ENCODE data around the gene GRIN2A.

GRIN2A gene

DNA sequence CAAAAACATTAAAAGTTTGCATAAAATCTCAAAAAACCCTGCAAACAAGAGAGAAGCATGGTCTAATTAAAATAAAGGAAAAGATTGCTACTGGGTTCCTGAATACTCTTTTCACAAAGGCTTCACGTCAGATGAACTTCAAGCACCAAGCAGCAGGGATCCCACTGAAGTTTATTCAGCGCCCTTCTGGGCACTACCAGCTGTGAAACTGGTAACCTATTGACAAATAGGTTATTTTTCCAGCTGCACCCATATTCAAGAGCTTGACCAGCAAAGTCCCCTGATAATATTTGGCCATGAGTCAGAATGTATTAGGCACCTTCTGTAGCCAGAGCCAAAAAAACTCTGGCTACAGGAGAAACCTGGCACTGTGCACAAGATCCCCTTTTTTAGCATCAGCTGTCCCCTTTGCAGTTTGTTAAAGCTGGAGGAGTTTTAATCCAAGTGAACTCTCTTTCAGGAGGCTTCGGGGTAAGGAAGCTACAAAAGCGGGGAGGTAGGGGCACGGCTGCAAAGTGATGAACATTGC, 60.3 kb downstream of the GRIN2A start:
- no peak overlapping the region for H3K4me3 ChIP-seq (ENCODE audit: low read depth, low read length)
- TF ChIP-seq, protein P1, sequence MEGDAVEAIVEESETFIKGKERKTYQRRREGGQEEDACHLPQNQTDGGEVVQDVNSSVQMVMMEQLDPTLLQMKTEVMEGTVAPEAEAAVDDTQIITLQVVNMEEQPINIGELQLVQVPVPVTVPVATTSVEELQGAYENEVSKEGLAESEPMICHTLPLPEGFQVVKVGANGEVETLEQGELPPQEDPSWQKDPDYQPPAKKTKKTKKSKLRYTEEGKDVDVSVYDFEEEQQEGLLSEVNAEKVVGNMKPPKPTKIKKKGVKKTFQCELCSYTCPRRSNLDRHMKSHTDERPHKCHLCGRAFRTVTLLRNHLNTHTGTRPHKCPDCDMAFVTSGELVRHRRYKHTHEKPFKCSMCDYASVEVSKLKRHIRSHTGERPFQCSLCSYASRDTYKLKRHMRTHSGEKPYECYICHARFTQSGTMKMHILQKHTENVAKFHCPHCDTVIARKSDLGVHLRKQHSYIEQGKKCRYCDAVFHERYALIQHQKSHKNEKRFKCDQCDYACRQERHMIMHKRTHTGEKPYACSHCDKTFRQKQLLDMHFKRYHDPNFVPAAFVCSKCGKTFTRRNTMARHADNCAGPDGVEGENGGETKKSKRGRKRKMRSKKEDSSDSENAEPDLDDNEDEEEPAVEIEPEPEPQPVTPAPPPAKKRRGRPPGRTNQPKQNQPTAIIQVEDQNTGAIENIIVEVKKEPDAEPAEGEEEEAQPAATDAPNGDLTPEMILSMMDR (IDR thresholded peaks at IDR 0.05; ENCODE audit: low read depth, low read length): no peak

DNA sequence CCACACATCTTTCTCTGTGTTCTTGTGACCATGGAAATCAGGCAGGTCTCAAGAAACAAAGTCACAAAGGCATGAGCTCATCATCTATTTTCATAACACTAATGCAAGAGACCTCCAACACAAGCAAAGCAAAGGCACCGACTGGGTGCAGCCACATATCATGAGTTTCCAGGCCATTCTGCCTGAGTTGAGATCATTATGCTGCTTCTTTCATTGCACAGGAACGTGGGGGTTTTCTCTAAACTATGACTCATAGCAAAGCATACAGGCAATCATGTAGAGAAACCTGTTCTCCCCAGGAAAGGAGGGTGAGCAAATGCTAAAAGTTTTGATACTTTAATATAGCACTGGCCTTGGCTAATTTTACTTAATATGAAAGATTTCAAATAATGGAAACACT, 60.7 kb downstream of the GRIN2A start:
- TF ChIP-seq, protein P1 (IDR thresholded peaks at IDR 0.05; ENCODE audit: low read depth, low read length): no peak
- H3K4me3 ChIP-seq (ENCODE audit: low read depth, low read length): no peak overlapping the region

DNA sequence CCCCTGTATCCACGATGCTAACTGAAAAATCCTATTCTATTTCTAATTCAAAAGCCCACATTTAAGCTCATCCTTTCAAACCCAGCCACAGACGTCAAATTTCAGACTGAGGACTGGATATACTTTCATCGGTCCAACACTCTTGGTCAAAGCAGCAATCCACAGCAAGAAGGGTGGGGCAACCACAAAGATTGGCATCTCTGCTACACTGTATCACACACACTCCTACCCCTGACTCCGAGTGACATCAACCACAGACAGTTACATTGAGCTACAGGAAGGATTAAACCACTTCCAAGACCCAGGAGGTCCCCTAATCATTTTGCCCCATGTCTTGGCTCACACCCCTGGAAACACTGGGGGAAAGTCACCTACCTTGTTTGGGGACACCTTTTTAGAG, 61.3 kb downstream of the GRIN2A start:
- no peak overlapping the region for H3K4me3 ChIP-seq (ENCODE audit: low read depth, low read length)
- TF ChIP-seq, protein P1 (IDR thresholded peaks at IDR 0.05; ENCODE audit: low read depth, low read length): no peak

DNA sequence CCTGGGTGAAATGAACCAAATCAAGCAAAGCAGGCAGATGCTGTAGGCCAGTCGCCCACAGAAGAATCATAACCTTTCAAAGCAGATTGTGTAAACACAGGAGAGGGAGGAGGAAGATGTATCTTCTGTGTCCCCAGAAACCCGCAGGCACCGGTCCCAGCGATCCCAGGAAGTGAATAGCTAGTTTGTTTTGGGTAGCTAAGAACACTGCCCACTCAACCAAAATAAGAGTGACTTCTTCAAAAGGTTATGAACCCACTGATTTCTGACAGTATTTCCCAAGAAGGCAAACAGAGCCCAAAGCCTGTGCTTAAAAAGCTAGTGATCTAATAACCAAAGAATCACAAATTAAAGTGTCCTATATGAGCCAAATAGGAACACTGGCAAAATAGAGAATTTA, 67.8 kb downstream of the GRIN2A start:
- H3K4me3 ChIP-seq (ENCODE audit: low read depth, low read length): no peak overlapping the region
- TF ChIP-seq, protein P1 (IDR thresholded peaks at IDR 0.05; ENCODE audit: low read depth, low read length): no peak

DNA sequence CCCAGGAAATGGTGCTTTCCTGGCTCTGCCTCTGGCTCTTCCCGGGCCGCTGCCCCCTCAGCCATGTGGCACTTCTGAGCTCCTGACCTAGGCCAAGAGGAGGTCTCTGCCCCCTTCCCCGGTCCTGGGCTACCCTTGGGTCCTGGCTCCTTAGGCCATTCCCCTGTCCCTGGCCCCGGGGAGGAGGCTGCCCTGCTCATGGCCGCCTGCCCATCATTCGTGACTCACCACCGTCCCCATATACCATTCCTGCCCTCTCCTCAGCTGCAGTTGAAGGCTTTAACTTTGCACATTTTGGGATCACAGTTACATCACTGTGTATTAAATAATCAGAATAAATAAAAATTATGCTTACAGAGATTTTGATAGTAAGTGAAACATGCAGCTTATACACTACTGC, 69.0 kb downstream of the GRIN2A start:
- TF ChIP-seq, protein P1 (IDR thresholded peaks at IDR 0.05; ENCODE audit: low read depth, low read length): no peak

DNA sequence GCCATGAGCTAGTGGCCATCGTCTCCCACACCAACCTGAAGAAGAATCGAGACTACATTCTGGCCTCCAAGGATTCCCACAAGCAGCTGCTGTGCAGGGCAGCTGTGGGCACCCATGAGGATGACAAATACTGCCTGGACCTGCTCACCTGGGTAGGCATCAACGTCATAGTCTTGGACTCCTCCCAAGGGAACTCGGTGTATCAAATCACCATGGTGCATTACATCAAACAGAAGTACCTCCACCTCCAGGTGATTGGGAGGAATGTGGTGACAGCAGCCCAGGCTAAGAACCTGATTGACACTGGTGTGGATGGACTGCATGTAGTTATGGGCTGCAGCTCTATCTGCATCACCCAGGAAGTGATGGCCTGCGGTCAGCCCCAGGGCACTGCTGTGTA, 70.2 kb downstream of the GRIN2A start:
- TF ChIP-seq, protein P1 (IDR thresholded peaks at IDR 0.05; ENCODE audit: low read depth, low read length): no peak

More for the DNA sequence above, 69.0 kb downstream of the GRIN2A start:
- H3K4me3 ChIP-seq (ENCODE audit: low read depth, low read length): no peak overlapping the region

DNA sequence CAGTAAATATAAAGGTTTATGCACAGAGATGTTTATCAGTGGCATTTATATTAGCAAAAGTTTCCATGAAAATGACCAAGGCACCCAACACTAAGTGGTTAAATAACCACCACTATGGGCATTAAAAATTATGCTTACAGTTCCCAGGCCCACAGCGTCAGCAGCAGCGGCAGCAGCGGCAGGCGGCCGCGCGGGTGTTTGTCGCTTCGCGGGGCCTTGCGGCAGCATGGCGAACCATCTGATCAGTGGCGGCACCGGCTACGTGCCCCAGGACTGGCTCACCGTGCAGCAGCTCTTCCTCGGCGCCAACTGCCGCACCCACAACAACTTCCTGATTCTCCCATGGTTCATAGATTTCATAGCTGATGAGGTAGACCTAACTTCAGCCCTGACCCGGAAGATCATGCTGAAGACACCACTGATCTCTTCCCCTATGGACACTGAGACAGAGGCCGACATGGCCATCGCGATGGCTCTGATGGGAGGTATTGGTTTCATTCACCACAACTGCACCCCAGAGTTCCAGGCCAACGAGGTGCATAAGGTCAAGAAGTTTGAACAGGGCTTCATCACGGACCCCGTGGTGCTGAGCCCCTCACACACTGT, 71.0 kb downstream of the GRIN2A start:
- H3K4me3 ChIP-seq (ENCODE audit: low read depth, low read length): no peak overlapping the region
- TF ChIP-seq, protein P1 (IDR thresholded peaks at IDR 0.05; ENCODE audit: low read depth, low read length): no peak

More for the DNA sequence above, 70.2 kb downstream of the GRIN2A start:
- no peak overlapping the region for H3K4me3 ChIP-seq (ENCODE audit: low read depth, low read length)
